Hepatocyte (in vitro differentiated cells): ENCODE results near the gene RBBP8NL.

Source experiments
- EZH2 ChIP-seq: fragments of 200-600 bp; sonication (generic); IDR thresholded peaks from 2 replicates; pipeline ENCODE4 v1.6.1; 2016; ENCODE audit warnings: antibody characterized with exemption, mild to moderate bottlenecking, borderline replicate concordance
- TF ChIP-seq, protein P1 (sequence below): fragments of 200-600 bp; sonication (generic); IDR thresholded peaks from 2 replicates; pipeline ENCODE4 v1.5.1; 2016; ENCODE audit warnings: antibody characterized with exemption, mild to moderate bottlenecking; ENCODE audit not compliant: poor library complexity

DNA sequence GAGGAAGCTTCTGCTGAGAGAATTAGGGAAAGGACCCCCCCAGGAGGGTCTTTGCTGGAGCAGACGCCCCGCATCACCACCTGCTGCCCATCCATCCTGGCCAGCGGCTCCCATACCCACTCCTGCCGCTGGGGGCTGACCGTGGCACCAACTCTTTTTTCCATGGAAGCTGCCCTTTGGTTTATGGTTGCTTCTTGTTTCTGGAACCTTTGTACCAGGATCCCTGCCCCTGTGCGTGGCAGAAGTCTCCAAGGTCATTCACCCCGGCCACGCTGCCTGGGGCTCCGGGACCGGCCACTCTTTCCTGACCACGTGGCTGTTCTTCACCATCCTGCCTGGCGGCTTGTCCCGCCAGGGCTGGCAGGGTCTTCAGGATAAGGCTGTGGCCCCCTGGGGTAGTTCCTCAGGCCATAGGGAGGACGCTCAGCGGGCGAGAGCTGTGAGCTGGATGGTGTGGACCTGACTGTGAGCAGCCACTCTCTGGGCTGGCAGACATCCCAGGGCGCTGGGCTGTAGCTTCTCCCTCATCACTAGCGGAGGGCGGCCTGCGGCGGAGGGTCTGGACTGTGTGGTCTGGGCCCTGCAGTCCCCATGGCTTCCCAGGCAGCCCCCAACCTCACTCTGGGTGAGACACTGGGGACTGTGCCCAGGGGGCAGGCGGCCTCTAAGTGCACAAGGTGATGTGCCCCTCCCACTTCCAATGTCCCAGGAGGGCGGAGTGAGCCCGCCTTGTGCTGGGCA is 22.8 kb upstream of the RBBP8NL start:
- no peak for TF ChIP-seq EZH2
- TF ChIP-seq, protein P1, sequence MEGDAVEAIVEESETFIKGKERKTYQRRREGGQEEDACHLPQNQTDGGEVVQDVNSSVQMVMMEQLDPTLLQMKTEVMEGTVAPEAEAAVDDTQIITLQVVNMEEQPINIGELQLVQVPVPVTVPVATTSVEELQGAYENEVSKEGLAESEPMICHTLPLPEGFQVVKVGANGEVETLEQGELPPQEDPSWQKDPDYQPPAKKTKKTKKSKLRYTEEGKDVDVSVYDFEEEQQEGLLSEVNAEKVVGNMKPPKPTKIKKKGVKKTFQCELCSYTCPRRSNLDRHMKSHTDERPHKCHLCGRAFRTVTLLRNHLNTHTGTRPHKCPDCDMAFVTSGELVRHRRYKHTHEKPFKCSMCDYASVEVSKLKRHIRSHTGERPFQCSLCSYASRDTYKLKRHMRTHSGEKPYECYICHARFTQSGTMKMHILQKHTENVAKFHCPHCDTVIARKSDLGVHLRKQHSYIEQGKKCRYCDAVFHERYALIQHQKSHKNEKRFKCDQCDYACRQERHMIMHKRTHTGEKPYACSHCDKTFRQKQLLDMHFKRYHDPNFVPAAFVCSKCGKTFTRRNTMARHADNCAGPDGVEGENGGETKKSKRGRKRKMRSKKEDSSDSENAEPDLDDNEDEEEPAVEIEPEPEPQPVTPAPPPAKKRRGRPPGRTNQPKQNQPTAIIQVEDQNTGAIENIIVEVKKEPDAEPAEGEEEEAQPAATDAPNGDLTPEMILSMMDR, result no peak
